ENCODE data around the gene KIF18B.

The KIF18B gene

DNA sequence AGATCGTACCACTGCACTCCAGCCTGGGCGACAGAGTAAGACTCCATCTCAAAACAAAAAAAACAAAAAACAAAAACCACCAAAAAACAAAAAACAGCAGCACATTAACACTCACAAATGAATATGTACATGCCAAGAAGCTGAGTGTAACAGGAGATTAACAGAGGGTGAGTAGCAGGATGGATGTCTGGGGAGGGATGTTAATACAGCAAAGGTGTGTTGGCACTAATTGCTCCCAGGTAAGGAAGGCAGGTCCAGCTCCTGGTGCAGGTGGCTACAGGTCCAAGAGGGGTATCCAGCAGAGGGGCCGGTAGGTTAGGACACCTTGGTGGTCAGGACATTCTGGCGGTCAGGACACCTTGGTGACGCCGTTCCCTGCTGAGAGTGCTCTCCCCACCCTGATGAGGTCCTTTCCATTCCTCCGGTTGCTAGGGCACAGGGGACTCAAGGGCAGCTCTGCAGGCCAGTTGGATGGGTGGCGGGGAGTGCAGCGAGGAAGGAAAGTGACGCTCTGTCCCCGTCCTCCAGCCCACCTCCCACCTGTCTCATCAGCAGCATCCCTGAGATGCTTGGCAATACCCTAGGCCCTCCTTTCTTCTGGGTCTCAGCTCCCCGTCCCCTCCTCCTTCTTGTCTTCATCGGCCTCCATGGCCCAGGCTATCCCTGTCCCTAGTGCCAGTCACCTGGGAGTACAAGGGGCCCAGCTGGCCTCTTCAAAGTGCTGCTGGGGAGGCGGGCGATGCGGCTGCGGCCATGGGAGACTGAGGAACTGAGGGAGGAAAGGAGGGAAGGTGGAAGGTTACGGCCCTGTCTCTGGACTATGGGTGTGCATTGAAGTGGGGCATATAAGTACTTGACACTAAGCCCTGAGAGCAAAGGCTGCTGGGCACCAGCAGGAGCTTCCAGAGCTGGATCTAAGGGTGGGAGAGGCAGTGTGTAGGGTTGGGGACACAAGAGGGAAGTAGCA is 21.6 kb downstream of the KIF18B start:
- in situ Hi-C loops (cut with MboI; ENCODE audit: low pct_unique_long_range_greater_than_20kb, low sequenced_read_pairs, unreplicated experiment): loop anchor here (10.0 kb wide), 1 partner anchor 89 kb away; no protein-coding TSS in a partner anchor
- no peak for DNase-seq (ENCODE audit: low spot score)
- TF ChIP-seq, protein P1, sequence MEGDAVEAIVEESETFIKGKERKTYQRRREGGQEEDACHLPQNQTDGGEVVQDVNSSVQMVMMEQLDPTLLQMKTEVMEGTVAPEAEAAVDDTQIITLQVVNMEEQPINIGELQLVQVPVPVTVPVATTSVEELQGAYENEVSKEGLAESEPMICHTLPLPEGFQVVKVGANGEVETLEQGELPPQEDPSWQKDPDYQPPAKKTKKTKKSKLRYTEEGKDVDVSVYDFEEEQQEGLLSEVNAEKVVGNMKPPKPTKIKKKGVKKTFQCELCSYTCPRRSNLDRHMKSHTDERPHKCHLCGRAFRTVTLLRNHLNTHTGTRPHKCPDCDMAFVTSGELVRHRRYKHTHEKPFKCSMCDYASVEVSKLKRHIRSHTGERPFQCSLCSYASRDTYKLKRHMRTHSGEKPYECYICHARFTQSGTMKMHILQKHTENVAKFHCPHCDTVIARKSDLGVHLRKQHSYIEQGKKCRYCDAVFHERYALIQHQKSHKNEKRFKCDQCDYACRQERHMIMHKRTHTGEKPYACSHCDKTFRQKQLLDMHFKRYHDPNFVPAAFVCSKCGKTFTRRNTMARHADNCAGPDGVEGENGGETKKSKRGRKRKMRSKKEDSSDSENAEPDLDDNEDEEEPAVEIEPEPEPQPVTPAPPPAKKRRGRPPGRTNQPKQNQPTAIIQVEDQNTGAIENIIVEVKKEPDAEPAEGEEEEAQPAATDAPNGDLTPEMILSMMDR (IDR thresholded peaks at IDR 0.05; ENCODE audit: extremely low read depth, insufficient read depth, missing control alignments): no peak

DNA sequence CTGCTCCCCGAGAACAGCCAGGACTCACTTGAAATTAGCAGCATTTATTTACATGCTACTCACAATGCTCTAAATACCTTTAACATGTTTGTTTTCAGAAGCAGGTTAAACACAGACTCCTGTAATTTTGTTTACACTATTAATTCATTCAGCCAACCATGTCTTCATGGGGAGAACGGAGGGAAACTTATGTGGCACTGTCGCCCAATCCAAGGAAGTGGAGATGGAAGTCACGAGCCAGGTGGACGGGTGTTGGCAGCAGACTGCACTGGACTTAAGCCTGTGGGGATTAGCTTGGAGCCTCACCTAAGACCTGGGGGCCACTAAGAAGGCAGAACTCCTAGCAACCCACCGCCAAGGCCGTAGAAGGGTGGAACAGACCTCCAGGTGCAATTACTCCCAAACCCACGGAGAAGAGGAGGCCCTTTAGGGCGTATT is 23.4 kb downstream of the KIF18B start:
- in situ Hi-C loops (cut with MboI; ENCODE audit: low pct_unique_long_range_greater_than_20kb, low sequenced_read_pairs, unreplicated experiment): loop anchor here (10.0 kb wide), 1 partner anchor 91 kb away; no protein-coding TSS in a partner anchor
- TF ChIP-seq, protein P1 (IDR thresholded peaks at IDR 0.05; ENCODE audit: extremely low read depth, insufficient read depth, missing control alignments): no peak
- no peak for DNase-seq (ENCODE audit: low spot score)

DNA sequence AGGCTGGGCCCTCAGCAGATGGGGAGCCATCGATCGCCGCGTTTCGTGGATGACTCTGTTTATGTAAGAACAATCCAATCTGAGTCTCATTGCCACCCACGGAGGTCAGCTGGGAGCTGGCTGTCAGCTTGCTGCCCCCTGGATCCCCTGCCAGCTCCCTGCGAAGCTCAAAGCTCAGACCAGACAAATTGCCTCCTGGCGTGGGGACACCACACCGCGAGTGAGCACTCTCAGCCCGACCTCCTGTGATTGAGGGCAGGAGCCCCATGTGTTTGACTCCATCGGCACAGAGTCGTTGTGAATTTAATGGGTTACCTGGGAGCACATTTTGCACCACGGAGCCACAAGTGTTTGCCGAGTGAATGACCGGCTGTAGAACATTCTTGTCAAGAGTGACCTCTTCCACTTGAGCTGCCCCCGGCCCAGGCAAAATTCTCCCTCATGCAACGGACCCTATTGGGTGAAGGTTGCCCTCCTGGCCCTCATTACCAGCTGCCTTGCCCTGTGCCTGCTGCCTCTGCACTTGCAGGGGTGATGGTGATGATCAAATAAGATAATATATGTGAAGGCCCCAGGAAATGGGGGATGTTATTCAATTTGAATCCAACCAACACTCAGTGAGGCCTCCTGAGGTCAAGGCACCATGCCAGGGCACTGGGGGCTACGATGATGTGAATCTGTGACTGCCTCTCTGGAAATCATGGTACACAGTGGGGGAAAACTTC is 24.7 kb downstream of the KIF18B start:
- DNase-seq (ENCODE audit: low spot score): no peak
- in situ Hi-C loops (cut with MboI; ENCODE audit: low pct_unique_long_range_greater_than_20kb, low sequenced_read_pairs, unreplicated experiment): loop anchor here (10.0 kb wide), 1 partner anchor 92 kb away; no protein-coding TSS in a partner anchor
- TF ChIP-seq, protein P1 (IDR thresholded peaks at IDR 0.05; ENCODE audit: extremely low read depth, insufficient read depth, missing control alignments): no peak

DNA sequence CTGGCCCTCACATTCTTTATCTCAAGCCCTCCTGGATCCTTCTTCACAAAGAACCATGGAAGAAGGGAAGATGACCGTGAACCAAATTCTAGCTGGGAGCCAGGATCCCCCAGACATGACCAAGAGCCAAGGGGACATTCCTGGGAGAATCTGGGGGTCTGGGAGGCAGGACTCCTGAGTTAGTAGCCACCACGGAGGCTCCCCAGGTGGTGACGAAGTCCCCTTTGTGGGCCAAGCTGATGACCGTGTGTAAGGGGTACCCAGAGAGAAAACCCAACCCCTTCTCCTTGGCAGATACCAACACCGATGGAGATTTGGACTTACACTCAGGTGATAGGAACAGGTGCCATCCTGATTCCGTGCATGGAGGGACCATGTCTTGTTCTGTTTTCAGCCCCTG is 25.4 kb downstream of the KIF18B start:
- TF ChIP-seq, protein P1 (IDR thresholded peaks at IDR 0.05; ENCODE audit: extremely low read depth, insufficient read depth, missing control alignments): no peak

DNA sequence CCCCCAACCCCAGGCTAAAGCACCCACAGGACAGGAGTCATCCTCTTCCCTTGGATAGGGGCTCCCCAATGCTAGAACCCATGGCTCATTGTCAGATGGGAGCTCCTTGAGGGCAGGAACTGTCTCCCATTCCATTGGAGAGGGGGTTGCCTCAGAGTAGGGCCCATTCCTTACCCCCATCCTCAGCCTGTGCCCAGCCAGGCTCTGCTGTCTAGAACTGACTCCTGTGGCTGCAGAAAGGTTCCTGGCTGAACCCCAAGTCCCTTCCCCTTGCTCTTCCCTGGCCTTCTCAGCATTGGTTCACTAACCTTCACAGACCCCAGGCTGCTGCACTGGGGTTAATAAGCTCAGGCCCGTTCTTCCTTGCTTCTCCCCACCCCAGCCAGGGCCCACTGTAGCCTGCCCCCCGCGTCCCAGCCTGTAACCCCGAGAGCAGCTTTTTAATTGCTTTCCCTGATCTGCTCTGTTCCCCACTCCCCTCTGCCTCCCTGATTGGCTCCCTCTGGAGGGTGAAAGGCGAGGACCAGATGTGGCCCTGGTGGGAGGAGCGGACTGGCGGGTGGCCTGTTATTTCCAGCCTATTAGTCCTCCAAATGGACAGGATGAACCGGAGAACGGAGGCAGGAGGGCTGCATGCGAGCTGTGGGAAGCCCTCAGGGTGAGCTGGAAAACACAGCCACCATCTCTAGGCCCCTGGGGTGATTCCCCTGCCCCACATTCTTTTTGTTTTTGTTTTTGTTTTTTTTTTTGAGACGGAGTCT is 26.3 kb downstream of the KIF18B start:
- DNase-seq (ENCODE audit: low spot score): no peak
- in situ Hi-C loops (cut with MboI; ENCODE audit: low pct_unique_long_range_greater_than_20kb, low sequenced_read_pairs, unreplicated experiment): loop anchor here (10.0 kb wide), 1 partner anchor 93 kb away; no protein-coding TSS in a partner anchor
- TF ChIP-seq, protein P1 (IDR thresholded peaks at IDR 0.05; ENCODE audit: extremely low read depth, insufficient read depth, missing control alignments): no peak

More for the DNA sequence above, 25.4 kb downstream of the KIF18B start:
- no peak for DNase-seq (ENCODE audit: low spot score)
- in situ Hi-C loops (cut with MboI; ENCODE audit: low pct_unique_long_range_greater_than_20kb, low sequenced_read_pairs, unreplicated experiment): loop anchor here (10.0 kb wide), 1 partner anchor 93 kb away; no protein-coding TSS in a partner anchor

DNA sequence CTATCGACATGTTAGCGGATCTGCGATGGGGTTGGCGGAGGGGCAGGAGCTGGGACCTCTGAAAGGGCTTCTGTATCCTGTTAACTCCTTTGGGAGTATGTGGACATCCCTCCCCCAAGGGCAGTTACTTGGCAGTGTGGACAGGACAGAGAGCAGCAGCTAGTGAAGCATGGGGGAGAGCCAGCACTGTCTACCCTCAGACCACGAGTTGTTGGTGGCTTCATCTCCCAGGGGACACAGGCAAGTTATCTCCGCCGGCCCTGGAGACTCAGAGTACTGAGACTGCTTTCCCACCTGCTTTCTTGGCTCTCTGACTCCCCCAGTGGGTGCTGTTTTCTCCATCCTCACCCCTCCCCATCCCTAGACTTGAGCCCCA is 27.0 kb downstream of the KIF18B start:
- in situ Hi-C loops (cut with MboI; ENCODE audit: low pct_unique_long_range_greater_than_20kb, low sequenced_read_pairs, unreplicated experiment): loop anchor here (10.0 kb wide), 1 partner anchor 94 kb away; no protein-coding TSS in a partner anchor
- no peak for DNase-seq (ENCODE audit: low spot score)
- TF ChIP-seq, protein P1 (IDR thresholded peaks at IDR 0.05; ENCODE audit: extremely low read depth, insufficient read depth, missing control alignments): no peak
